ENCODE results near the gene CNTNAP2. TPM values are rescaled to one million over a fixed set of nuclear protein-coding genes. Genes with fewer than 3 reads are reported as not detected.

Gene CNTNAP2
- total and polyA plus RNA-seq, 2 of the 8 experiments (the other 6 are each of a cell fraction or from before 2014, with no cell fraction given), result 27.9 to 71.0 TPM

- Histone ChIP-seq H2BK5ac (ENCODE audit: low read depth, low read length) (no peak overlapping the region), H3K14ac (ENCODE audit: insufficient read length) (no peak overlapping the region), H3K23me2 (ENCODE audit: low read depth, low read length) (no peaks in the 10 kb centered on the region), H3K27ac (ENCODE audit: low read depth, low read length) (no peak overlapping the region), H3K18ac (ENCODE audit: extremely low read depth, low read length) (no peak overlapping the region), H3K4ac (replicated peaks; ENCODE audit: insufficient read length, low read depth, low read length) (no peak overlapping the region), H3K23ac (ENCODE audit: insufficient read length) (no peak overlapping the region), H2BK120ac (replicated peaks; ENCODE audit: low read depth, low read length) (no peak overlapping the region), H4K91ac (replicated peaks; ENCODE audit: insufficient read length, low read length) (no peak overlapping the region), H3K79me2 (ENCODE audit: control insufficient read depth in 1 of 2, insufficient read depth in 2 of 2, low read length in 2 of 2) (no peaks in the 10 kb centered on the region), H3K36me3 (ENCODE audit: control insufficient read depth in 2 of 4, insufficient read depth in 4 of 4, low read length in 3 of 4) (no peaks in the 10 kb centered on the region), H2BK15ac (ENCODE audit: low read length) (no peak overlapping the region), H2AFZ (ENCODE audit: low read length) (no peak overlapping the region), H3K9me3 (ENCODE audit: insufficient read depth in 2 of 2, low read depth in 1 of 2, low read length in 1 of 2) (no peaks in the 10 kb centered on the region), H2BK12ac (ENCODE audit: low read depth, low read length) (no peak overlapping the region), H4K20me1 (replicated peaks in 1 of 2; ENCODE audit: control insufficient read depth in 1 of 2, insufficient read depth in 2 of 2, low read length in 2 of 2) (no peaks in the 10 kb centered on the region), H3K4me2 (ENCODE audit: insufficient read depth in 1 of 2, low read depth in 2 of 2, low read length in 2 of 2) (no peak overlapping the region), H3K27me3 (replicated peaks in 1 of 4; ENCODE audit: control insufficient read depth in 3 of 4, extremely low read depth in 1 of 4, insufficient read depth in 3 of 4, low read length in 3 of 4) (no peaks in the 10 kb centered on the region), H2BK20ac (ENCODE audit: low read length) (no peak overlapping the region), H2AK5ac (ENCODE audit: low read depth, low read length) (no peak overlapping the region), H3K9ac (replicated peaks in 1 of 4; ENCODE audit: extremely low read depth in 1 of 4, low read depth in 3 of 4, low read length in 3 of 4) (no peak overlapping the region), H3K79me1 (ENCODE audit: low read depth, low read length) (no peaks in the 10 kb centered on the region), H4K5ac (ENCODE audit: insufficient read length, low read depth, low read length) (no peak overlapping the region), H3K56ac (replicated peaks; ENCODE audit: insufficient read length, low read depth, low read length) (no peak overlapping the region), H4K8ac (ENCODE audit: extremely low read depth, insufficient read depth, low read length) (no peak overlapping the region), H3K4me1 (replicated peaks in 1 of 4; ENCODE audit: control insufficient read depth in 3 of 4, insufficient read depth in 4 of 4, low read length in 3 of 4) (no peaks in the 10 kb centered on the region), H3K4me3 (ENCODE audit: extremely low read depth in 1 of 4, insufficient read depth in 2 of 4, low read depth in 3 of 4, low read length in 4 of 4) (no peak overlapping the region)
- ChIA-PET CTCF (ENCODE audit: partially characterized antibody) (interaction anchor here (1.7 kb wide), 1 partner anchor 21 kb away, joined by 4 read pairs; no protein-coding TSS in a partner anchor), POLR2A (ENCODE audit: partially characterized antibody) (no interaction called here)
- no peak for DNase-seq (ENCODE audit: low read depth in 1 of 2, low spot score in 2 of 2)
- FAIRE-seq, result no peak
- TF ChIP-seq, protein P1, sequence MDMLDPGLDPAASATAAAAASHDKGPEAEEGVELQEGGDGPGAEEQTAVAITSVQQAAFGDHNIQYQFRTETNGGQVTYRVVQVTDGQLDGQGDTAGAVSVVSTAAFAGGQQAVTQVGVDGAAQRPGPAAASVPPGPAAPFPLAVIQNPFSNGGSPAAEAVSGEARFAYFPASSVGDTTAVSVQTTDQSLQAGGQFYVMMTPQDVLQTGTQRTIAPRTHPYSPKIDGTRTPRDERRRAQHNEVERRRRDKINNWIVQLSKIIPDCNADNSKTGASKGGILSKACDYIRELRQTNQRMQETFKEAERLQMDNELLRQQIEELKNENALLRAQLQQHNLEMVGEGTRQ (IDR thresholded peaks at IDR 0.05; ENCODE audit: low read length), result no peak
- TF ChIP-seq SP2 (IDR thresholded peaks at IDR 0.05; ENCODE audit: low read length), result no peak
- TF ChIP-seq KDM1A (IDR thresholded peaks at IDR 0.05; ENCODE audit: borderline replicate concordance, low read length), result no peak
- no peak for TF ChIP-seq NRF1 (IDR thresholded peaks at IDR 0.05; ENCODE audit: low read depth, low read length)
- TF ChIP-seq PHF8 (conservative IDR thresholded peaks at IDR 0.05; ENCODE audit: low read depth, low read length), result no peak
- WGBS, 2 experiments (ENCODE audit: extremely low coverage in 1 of 2, insufficient coverage in 1 of 2, insufficient read length in 1 of 2, insufficient replicate concordance in 2 of 2, low coverage in 1 of 2, low lambda C conversion rate in 2 of 2, missing lambda C conversion rate in 1 of 2), result 86% methylated on average over 1 of the region's 1 CpG; no CpG with 5 or more reads in 1 of the 2 experiments
Measured at GRCh38 chr7:147452816-147453215, 1336.2 kb downstream of the CNTNAP2 start.
